Nucleus accumbens (tissue), 56 donors: ENCODE data around the gene MRGPRX4.
"Not testable (repeated sequence)": the region's sequence is repeated elsewhere in the genome, so short reads cannot be mapped to it uniquely, and the experiment has no call there.

Experiments used
- DNase-seq, 56 donors: peaks; one replicate each; lab custom pipeline; 2025; lab: John Stamatoyannopoulos, UW

MRGPRX4 gene

DNA sequence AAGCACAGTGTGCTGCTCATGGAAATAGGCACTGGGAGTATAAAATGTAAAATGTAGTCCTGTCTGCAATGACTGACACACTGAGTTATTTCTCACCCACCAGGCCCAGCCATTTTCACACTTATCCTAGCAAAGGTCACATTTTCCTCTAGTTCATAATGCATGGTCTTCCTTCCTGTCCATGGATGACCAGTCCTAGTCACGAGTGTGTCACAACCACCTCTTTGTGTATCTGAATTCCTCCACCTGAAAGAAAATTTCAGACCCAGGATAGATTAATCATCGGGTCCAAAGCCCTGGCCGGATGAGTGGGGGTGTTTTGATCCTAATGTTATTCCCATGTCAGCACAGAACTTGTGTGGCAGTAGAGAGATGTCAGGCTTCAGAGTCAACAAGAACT lies at the start of gene MRGPRX4:
Gene MRGPRX4, plus strand, starts transcription at position 172 of the 400 bp plus-strand sequence. CDS start 420 bp downstream, outside the sequence.
- DNase-seq: no peak

DNA sequence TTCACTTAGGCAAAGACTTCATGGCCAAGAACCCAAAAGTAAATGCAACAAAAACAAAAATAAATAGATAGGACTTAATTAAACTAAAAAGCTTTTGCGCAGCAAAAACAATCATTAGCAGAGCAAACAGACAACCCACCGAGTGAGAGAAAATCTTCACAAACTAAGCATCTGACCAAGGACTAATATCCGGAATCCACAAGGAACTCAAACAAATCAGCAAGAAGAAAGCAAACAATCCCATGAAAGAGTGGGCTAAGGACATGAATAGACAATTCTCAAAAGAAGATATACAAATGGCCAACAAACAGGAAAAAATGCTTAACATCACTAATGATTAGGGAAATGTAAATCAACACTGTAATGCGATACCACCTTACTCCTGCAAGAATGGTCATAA lies 41.5 kb upstream of the MRGPRX4 start:
- not testable (repeated sequence) for DNase-seq

DNA sequence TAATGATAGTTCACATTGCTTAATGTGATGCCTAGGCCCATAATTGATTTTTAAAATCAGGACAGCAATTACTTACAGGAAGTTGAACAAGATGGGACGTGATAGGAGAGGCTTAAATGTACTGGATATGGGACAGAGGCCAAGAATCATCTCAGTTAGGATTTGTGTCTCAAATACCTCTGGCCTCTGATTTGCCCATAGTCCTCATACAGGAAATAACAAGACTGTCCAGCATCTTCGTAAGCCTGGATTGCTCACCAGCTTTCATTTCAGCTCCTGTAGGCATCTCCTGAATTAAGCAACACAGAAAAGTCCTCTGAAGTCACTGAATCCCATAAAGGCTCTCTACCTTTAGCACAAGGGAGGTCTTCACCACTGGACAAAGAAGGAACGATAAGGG lies 40.3 kb upstream of the MRGPRX4 start, which contains the start of gene MRGPRX3:
Gene MRGPRX3, plus strand, starts transcription at position 231 of the 400 bp plus-strand sequence. CDS start 4,632 bp downstream, outside the sequence.
- DNase-seq: no peak

DNA sequence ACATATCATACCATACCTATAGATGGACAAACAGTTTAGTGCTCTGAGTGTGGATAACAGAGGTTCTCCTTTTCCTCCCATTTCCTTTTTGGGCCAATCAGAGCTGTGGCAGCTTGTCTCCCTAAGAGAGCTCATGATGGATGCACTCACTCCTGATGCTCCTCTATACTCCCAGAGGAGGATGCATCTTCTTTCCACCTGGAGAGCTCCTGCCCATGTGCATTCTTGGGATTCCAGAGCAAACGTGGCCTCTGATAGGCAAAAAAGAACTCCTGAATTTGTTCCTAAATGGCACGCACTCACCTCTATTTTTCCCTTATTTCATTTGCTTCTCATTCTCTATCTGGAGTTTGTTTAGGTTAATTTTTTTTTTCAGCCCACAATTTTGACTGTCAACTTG lies 37.3 kb upstream of the MRGPRX4 start:
- DNase-seq: no peak

DNA sequence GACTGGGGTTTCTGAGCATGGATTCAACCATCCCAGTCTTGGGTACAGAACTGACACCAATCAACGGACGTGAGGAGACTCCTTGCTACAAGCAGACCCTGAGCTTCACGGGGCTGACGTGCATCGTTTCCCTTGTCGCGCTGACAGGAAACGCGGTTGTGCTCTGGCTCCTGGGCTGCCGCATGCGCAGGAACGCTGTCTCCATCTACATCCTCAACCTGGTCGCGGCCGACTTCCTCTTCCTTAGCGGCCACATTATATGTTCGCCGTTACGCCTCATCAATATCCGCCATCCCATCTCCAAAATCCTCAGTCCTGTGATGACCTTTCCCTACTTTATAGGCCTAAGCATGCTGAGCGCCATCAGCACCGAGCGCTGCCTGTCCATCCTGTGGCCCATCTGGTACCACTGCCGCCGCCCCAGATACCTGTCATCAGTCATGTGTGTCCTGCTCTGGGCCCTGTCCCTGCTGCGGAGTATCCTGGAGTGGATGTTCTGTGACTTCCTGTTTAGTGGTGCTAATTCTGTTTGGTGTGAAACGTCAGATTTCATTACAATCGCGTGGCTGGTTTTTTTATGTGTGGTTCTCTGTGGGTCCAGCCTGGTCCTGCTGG lies 35.3 kb upstream of the MRGPRX4 start:
- no peak for DNase-seq

DNA sequence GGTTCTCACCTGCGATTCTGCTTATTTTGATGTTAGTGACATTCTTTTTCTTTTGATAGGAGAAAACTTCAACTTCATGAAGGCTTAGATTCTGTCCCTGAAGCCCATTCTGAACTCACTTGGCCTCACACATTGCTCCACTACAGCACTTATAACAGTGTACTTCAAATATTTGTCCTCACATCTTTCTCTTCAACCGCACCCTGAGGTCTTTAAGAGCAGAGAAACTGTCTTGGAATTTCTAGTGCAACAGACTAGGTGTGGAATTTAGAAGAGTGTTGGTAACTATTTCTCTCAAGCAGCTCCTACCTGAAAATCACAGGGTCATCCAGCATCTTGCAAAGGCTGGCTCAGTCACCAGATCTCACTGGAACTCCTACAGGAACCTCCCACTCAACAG lies 32.5 kb upstream of the MRGPRX4 start:
- DNase-seq: no peak

DNA sequence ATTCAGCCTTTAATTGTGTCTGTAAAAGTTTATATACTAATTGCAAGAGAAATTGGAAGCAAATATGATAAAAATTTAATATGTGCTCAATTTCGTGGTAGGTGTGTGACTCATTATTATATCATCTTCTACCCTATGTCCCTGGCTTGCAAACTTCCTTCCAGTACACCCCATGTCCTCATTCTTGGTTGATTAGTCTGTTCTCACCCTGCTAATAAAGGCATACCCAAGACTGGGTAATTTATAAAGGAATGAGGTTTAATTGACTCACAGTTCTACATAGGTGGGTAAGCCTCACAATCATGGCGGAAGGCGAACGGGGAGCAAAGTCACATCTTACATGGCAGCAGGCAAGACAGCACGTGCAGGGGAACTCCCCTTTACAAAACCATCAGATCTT lies 28.4 kb upstream of the MRGPRX4 start:
- DNase-seq: no peak

DNA sequence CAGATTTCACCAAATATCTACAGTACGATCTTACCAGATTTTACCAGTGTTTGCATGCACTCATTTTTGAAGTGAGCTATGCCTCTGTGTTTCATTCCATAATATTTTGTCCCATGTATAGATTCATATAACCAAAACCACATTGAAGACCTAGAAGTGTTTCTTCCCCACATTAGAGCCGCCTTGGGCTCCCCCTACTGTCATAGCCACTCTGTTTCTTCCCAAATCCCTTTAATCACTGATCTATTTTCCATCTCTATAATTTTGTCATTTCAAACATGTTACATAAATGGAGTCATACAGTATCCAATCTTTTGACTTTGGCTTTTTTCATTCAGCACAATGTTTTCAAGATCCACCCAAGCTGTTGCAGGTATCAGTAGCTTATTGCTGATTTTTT lies 27.6 kb upstream of the MRGPRX4 start:
- DNase-seq: no peak

DNA sequence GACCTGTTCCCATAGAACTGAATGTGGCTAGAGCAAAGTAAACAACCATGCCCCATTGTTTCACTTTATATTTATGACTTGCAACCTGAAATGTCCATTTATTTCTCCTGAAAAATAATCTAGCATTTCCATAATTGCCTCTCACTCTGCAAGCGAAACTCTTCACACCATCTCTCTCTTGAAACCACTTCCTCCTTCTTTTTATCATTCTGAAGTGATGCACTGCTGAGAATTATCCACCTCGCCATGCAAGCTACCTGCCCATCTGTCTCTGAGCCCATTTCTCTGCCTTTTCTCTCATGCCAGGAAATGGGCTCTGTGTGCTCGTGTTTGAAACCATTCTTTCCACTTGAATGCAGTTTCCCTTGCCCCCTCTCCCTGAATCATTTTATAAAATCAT lies 26.8 kb upstream of the MRGPRX4 start:
- no peak for DNase-seq

DNA sequence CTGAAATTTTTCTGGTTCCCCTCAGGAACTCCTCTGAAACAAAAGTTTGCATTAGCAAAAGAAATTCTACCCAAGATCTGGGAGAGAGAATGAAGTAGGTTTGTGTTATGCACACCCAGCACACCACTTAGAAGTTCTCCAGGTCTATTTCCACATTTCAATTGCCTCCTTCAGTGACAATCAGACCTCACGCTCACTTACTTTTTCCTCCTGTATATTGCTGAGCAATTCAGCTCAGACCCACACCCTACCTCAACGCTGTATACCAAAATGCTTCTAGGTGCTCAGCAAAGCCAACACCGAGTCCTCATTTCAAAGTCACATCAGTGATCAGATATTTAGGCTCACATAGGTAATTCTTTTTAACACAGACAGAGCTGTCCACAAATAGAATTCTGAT lies 21.1 kb upstream of the MRGPRX4 start:
- no peak for DNase-seq

DNA sequence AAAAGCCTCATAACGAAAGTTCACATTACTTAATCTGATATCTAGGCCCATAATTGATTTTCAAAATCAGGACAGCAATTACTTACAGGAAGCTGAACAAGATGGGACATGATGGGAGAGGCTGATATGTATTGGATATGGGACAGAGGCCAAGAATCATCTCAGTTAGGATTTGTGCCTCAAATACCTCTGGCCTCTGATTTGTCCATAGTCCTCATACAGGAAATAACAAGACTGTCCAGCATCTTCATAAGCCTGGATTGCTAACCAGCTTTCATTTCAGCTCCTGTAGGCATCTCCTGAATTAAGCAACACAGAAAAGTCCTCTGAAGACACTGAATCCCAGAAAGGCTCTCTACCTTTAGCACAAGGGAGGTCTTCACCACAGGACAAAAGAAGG lies 4.3 kb upstream of the MRGPRX4 start:
- DNase-seq: no peak

DNA sequence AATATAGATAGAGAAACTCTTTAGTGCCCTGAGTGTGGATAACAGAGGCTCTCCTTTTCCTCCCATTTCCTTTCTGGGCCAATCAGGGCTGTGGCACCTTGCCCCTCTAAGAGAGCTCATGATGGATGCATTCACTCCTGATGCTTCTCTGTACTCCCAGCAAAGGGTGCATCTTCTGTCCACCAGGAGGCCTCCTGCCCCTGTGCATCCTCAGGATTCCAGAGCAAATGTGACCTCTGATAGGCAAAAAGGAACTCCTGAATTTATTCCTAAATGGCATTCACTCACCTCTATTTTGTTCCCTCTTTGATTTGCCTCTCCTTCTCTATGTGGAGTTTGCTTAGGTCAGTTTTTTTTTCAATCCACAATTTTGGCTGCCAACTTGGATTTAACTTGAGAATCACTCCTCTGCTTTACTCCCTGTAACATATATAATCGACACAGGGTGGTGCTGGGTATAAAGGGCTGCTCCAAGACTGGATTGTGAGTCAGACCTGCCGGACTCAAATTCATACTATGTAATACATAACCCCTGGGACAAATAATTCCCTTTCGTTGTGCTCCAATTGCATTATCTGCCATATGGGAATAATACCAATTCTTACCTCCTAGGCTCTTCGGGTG lies 1.1 kb upstream of the MRGPRX4 start:
- DNase-seq: peak in 2 of 56 donors; percentile 1 to 13

DNA sequence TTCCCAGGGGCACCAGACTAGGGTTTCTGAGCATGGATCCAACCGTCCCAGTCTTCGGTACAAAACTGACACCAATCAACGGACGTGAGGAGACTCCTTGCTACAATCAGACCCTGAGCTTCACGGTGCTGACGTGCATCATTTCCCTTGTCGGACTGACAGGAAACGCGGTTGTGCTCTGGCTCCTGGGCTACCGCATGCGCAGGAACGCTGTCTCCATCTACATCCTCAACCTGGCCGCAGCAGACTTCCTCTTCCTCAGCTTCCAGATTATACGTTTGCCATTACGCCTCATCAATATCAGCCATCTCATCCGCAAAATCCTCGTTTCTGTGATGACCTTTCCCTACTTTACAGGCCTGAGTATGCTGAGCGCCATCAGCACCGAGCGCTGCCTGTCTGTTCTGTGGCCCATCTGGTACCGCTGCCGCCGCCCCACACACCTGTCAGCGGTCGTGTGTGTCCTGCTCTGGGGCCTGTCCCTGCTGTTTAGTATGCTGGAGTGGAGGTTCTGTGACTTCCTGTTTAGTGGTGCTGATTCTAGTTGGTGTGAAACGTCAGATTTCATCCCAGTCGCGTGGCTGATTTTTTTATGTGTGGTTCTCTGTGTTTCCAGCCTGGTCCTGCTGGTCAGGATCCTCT lies 709 bp downstream of the MRGPRX4 start:
- DNase-seq: no peak

DNA sequence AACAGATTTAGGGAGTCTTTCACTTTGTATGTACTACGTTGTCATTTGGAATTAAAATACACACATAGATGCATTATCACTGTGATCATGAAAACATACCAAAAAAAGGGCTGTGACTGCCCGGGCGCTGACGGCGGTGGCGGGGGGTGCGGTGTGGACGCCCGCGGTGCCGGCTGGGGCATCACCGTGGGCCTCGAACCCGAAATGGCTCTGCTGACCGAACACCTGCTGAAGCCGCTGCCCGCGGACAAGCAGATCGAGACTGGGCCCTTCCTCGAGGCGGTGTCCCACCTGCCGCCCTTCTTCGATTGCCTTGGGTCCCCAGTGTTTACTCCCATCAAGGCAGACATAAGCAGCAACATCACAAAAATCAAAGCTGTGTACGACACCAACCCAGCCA lies 16.2 kb downstream of the MRGPRX4 start:
- DNase-seq: no peak

DNA sequence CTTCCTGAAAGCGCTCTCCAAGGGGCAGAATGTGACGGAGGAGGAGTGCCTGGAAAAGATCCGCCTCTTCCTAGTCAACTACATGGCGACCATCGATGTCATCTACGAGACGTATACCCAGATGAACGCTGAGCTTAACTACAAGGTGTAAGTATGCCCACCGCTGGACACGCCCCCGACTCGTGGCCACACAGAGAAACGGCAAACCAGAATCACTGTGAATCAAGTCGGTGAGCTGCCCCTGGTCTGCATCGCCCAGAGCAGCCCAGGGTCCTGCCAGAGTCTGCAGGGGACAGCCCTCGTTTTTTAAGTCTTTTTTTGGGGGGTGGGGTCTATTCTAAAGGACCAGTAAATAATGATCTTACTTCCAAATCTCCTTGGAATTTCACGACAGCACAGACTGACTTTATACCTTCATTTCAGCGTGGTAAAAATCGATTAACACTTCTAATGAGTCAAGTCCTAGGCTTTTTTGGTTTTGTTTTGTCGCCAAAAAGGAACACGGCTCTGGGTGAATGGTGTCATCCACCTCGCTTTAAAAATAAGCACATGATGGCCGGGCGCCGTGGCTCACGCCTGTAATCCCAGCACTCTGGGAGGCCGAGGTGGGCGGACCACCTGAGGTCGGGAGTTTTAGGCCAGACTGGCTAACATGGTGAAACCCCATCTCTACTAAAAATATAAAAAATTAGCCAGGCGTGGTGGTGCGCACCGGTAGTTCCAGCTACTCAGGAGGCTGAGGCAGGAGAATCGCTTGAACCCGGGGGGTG lies 17.0 kb downstream of the MRGPRX4 start:
- not testable (repeated sequence) for DNase-seq

DNA sequence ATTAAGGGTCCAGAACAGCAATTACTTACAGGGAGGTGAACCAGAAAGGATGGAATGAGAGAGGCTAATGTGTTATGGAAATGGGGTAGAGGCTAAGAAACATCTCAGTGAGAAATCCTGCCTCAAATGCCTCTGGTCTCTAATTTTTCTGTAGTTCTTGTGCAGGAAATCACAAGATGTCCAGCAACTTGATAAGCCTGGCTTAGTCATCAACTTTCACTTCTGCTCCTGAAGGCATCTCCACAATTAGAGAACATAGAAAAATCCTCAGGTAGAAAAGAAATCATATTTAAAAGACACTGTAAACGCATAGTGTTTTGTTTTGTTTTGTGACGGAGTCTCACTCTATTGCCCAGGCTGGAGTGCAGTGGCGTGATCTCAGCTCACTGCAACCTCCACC lies 18.7 kb downstream of the MRGPRX4 start:
- DNase-seq: no peak

DNA sequence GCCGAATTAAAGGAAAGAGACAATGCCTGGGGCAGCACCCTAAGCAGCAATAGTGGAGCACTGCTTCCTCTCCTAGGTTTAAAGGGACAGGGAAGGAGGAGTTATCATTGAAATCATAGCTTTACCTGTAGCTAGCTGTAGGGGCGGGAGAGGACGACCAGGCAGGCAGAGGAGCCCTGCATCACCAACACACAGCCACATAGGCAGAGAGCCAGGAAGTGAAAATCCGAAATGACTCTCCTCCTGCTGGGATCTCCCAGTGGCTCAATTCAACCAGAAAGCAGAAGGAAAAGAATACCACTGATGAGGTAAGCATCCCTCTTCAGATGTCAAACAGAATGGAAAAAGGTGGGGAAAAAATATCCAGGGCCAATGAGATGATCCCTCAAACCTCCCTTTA lies 20.4 kb downstream of the MRGPRX4 start:
- peak in 1 of 56 donors; percentile 4 for DNase-seq

DNA sequence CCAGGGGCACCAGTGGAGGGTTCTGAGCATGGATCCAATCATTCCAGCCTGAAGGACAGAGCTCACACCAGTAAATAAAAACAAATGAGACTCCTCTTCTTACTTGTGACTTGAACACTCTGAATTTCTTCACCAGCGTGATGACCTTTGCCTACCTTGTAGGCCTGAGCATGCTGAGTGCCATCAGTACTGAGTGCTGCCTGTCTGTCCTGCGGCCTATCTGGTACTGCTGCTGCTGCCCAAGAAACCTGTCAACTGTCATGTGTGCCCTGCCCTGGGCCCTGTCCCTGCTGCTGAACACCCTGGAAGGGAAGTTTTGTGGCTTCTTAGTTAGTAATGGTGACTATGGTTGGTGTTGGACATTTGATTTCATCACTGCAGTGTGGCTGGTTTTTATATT lies 23.9 kb downstream of the MRGPRX4 start:
- no peak for DNase-seq

DNA sequence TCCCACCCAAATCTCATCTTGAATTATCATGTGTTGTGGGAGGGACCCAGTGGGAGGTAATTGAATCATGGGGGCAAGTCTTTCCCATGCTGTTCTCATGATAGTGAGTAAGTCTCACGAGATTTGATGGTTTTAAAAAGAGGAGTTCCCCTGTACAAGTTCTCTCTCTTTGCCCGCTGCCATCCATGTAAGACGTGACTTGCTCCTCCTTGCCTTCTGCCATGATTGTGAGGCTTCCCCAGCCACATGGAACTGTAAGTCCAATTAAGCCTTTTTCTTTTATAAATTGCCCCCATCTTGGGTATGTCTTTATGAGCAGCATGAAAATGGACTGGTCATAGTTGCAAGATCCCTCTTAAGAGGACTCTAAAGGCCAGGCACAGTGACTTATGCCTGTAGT lies 25.1 kb downstream of the MRGPRX4 start:
- DNase-seq: not testable (repeated sequence)

DNA sequence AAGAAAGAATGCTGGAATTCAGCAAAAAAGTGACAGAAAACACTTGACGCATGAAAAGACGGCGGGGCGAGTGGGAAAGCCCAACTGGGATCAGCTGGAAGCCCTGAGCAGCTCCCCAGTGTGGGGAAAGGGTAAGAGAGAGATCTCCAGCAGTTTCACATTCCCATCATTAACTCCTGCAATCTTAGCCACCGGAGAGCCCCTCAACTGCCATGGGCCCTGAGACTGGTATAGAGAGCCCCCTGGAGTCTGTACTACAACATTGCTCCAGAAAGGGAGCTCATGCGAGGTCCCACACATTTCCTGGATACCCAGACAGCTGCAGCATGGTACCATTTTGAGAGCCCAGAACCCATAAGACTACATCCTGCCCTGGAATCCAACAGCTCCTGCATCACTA lies 31.1 kb downstream of the MRGPRX4 start:
- DNase-seq: no peak

DNA sequence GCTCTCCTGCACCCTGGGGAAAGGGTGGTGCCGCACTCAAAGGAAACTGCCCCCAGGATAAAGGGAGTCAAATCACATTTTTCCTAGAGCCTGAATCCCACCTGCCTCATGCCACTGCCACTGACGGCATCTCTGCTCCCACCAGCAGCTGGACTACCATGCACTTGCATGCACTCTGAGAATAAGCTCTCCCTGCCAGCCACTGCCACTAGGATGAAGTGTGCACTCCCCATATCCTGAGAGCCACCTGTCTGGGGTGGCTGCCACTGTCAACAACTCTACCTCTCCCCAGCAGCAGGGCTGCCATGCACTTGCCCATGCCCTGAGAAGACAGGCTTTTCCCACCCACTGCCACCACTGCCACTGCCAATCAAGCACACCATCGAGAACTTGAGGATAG lies 31.6 kb downstream of the MRGPRX4 start:
- DNase-seq: no peak
